AG09319 (cell line): ENCODE measurements around the gene SPINT2.

Source experiments
- DNase-seq: peaks from one replicate; pipeline ENCODE4 v3.0.0-alpha.2; 2010; ENCODE audit warnings: low read depth; ENCODE audit errors: extremely low read depth
- TF ChIP-seq, protein P1 (sequence below): IDR thresholded peaks from 2 replicates; pipeline ENCODE4 v1.5.1; 2011; ENCODE audit warnings: low read depth, mild to moderate bottlenecking, inconsistent platforms, low read length, moderate library complexity

Gene SPINT2

DNA sequence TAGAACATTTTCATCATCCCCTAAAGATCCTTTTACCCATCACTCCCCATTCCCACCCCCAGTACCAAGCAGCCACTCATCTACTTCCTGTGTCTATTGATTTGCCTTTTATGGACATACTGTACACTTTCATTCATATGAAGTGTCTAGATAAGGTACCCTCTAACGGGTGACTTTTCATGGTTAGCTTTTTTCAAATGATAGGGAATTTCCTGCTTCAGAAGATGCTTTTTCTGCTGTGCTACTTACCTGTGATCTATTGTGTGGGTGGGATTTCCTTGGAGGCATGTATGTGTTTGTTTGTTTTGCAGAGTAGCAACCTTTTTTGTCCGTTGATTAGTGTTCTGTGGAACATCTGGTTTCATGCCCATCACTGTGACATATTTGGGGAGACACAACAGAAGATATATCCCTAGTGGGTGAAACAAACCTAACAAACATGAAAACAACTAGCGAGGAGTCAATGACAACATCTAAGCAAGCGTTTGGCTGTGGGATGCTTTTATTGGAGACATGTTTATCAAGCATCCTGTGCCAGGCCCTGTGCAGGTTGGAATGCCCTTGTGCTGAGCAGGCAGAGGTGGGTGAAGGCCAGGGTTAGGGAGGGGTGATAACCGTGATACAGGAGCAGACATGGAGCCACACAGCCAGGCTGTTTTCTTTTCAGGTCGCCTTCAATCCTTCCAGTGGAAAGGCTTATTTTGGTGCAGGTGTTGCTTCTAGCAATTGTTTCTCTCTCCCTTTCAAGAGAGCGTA is 17.6 kb downstream of the SPINT2 start:
- TF ChIP-seq, protein P1, sequence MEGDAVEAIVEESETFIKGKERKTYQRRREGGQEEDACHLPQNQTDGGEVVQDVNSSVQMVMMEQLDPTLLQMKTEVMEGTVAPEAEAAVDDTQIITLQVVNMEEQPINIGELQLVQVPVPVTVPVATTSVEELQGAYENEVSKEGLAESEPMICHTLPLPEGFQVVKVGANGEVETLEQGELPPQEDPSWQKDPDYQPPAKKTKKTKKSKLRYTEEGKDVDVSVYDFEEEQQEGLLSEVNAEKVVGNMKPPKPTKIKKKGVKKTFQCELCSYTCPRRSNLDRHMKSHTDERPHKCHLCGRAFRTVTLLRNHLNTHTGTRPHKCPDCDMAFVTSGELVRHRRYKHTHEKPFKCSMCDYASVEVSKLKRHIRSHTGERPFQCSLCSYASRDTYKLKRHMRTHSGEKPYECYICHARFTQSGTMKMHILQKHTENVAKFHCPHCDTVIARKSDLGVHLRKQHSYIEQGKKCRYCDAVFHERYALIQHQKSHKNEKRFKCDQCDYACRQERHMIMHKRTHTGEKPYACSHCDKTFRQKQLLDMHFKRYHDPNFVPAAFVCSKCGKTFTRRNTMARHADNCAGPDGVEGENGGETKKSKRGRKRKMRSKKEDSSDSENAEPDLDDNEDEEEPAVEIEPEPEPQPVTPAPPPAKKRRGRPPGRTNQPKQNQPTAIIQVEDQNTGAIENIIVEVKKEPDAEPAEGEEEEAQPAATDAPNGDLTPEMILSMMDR, result no peak
- no peak for DNase-seq

DNA sequence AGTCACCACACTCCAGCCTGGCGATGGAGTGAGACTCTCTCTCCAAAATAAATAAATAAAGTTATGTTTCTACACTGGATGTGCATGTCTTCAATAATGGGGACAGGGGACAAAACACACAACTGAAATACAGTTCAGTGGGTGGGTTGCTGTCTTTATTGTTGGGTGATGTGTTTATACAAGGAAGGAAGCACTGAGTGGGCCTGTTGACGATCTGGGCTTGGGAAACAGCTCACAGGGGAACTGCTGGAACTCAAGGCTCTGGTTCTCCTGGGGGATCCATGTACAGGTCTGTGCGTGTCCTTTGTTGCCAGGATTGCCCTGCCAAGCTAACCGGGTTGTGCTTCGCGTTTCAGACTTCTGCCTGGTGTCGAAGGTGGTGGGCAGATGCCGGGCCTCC is 18.9 kb downstream of the SPINT2 start:
- TF ChIP-seq, protein P1, result no peak
- no peak for DNase-seq

DNA sequence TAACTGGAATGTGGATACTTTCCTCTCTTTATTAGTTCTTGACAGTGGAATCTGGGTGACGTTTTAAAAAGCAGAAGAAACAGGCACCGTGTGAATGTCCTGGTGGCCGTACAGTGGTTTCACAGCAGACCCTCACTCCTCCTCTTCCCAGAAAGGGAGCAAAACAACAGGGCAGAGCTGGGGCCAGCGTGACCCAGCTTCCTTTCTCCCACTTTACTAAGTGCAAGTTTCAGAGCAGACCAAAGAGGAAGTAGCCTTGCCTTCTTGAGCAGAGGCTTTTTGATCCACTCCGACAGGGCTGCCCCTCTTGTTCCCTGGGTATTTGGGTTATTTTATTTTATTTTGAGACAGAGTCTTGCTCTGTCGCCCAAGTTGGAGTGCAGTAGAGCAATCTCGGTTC is 20.0 kb downstream of the SPINT2 start:
- TF ChIP-seq, protein P1, result no peak
- no peak for DNase-seq

DNA sequence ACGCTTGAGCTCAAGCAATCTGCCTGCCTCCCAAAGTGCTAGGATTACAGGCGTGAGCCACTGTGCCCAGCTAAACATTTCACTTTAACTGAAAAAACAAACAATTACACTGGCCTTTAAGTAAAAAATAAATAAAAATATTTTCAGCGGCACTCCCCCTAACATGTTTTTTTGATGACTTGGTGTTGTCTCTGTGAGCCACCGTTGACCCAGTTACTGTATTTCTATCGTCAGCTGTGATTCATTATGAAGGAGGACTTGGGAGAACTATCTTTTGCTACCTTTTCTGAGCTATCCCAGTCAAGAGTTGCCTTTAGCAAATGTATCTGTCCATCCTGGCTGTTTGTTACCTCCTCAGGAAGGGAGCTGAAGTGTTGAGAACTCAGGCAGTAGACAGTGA is 21.2 kb downstream of the SPINT2 start:
- TF ChIP-seq, protein P1, result no peak
- no peak for DNase-seq

DNA sequence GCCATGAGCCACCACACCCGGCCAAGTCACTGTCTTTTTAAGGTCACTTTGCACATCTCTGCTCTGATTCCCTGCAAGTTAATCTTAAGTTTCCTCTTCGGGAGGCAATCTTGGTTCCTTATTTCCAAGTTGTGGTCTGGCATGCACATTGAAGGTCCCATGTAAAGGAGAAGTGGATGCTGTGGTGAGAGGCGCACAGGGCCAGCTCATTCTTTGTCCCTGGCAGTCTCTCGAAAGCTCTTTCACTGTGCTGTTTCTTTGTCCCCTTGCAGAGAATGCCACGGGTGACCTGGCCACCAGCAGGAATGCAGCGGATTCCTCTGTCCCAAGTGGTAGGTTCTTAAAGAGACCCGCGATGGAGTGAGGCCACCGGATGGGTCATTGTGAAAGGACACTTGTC is 23.2 kb downstream of the SPINT2 start:
- no peak for DNase-seq
- TF ChIP-seq, protein P1, result no peak

DNA sequence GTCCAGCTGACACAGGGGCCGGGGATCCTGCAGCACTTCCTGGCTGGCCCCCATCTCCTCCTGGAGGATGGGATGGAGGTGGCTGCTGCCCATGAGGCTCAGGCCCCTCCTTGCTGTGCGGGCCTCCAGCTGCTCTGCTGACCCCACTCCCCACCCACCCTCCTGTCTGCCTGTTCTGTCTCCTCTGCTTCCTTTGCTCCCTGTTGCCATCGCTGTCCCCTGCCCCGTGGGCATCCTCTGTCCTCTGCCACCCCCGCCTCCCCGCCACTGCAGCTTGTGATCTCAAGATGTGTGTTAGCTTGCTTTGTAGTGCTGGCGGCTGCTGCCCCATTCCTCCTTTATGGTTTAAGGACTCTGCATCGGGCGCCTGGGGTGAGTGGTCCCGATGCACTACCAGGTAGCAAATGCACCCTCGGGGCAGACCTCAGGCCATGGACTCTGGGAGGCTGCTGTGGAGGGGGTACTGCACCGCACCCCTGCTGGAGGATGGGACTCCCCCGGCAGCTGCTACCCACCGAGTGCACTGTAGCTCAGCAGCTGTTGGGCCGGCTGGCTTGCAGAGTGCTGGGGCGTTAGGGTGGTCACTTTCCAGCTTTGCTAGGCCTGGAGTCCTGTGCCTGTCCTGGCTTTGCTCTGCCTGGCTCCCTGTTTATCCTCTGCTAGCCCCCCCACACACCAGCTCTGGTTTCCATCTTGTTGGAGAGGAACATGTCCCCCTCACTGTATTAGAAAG is 23.9 kb downstream of the SPINT2 start:
- TF ChIP-seq, protein P1, result no peak
- DNase-seq, result no peak

DNA sequence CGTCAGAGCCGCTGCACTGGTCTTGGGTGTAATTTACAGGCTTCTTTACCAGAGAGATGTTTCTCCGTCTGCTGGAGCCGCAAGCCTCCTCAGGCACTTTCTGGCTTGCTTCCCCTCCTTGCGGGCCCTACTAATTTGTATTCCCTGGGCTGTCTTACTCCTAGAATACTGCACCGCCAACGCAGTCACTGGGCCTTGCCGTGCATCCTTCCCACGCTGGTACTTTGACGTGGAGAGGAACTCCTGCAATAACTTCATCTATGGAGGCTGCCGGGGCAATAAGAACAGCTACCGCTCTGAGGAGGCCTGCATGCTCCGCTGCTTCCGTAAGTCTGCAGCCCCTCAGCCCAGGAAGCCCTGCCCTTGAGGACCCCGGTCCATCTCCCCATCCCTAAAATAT is 25.6 kb downstream of the SPINT2 start:
- TF ChIP-seq, protein P1, result no peak
- no peak for DNase-seq
